Measurements from ENCODE around the gene DIP2C. TPM values are rescaled to one million over a fixed set of nuclear protein-coding genes. Genes with fewer than 3 reads are reported as not detected.

DIP2C gene
- total RNA-seq, 1 donor from 2014 or later = 16.7 TPM

DNA sequence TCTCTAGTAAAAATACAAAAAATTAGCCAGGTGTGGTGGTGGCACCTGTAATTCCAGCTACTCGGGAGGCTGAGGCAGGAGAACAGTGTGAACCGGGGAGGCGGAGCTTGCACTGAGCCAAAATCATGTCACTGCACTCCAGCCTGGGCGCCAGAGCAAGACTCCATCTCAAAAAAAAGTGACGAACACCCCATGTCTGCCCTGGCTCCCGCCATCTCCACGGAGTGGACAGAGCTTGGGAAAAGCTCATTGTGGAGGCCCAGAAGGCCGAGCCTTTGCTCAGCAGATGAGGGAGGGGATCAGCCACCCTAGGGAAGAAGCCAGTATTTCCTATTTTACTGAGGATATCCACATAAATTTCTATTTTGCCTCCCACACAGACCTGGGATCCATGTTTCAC, 136.8 kb downstream of the DIP2C start:
- DNase-seq = no peak

GRCh38 chr10:551373-552252, 137.9 kb downstream of the DIP2C start:
- DNase-seq = no peak

DNA sequence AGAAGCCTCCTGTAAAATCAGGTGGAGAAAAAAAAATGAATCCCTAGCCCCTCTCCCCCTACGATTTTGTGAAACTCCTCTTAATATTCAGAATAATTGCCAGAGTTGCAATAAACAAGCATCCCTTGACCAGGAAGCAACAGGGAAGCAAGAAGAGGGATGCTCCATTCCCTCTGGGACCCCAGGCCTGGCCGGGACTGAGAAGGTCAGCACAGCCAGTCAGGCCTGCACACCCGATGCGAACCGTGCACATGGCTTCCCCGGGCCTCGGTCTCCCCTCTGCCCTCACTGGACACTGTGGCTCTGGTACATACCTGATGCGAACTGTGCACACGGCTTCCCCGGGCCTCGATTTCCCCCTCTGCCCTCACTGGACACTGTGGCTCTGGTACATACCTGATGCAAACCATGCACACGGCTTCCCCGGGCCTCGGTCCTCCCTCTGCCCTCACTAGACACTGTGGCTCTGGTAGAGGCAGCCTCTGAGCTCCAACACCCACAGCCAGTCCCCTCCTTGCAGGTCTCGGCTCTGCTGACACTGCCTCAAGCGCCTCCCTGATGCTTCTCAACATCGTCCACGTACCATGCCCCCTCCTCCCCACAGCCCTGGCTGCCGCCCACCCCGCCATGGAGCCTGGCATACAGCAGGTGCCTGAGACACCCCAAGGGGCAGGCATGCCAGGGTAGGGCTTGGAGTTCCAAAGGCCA, 138.6 kb downstream of the DIP2C start:
- no peak for DNase-seq

DNA sequence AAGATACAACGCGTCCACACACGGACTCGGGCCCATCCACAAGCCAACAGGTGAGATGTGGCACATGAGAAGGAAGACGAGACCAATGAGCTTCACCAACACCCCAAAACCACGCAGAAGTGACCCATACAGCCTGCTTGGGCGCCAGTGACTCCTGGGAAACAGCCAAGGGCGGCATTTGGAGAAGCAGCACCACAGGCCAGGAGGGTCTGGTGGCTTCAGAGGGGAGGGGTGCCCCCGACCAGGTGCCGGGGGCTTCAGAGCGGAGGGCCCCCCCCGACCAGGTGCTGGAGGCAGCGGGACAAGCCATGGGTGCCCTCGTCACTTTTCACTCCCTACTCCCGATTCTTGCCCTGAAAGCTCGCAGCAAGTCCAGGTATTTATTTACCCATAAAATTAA, 140.1 kb downstream of the DIP2C start:
- DNase-seq = no peak

GRCh38 chr10:548238-548901, 141.1 kb downstream of the DIP2C start:
- no peak for DNase-seq

- DNase-seq = no peak
Observed at GRCh38 chr10:547591-548081, 141.8 kb downstream of the DIP2C start.

DNA sequence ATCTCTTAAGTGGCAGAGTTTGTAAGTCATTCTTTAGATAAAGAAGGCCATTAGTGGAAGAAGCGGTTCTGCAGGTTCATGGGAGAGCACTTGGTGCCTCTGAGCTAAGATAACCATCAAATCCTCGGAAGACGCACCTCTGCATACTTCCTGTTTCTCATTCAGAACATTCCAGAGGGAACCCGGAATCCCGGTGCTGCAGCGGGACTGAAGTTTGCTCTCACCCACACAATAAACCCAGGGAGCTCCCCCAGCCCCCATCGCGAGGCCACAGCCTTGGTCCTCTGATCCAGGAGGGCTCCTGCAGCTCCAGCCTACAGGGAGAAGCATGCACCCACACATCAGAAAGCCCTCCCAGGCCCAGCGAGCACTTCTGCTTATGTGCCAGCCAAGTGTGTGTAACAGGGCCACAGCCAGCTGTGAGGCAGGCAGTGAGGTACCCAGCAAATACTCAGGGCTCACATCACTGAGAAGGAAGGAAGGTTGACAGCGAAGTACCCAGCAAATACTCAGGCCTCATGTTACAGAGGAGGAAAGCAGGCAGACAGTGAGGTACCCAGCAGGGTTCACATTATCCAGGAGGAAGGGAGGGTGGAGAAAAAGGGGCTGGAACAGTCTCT, 142.4 kb downstream of the DIP2C start:
- peak; percentile 12 for DNase-seq

GRCh38 chr10:546451-546850, 143.0 kb downstream of the DIP2C start:
- no peak for DNase-seq

- DNase-seq = no peak
Observed at GRCh38 chr10:543862-544822, 145.3 kb downstream of the DIP2C start.

DNA sequence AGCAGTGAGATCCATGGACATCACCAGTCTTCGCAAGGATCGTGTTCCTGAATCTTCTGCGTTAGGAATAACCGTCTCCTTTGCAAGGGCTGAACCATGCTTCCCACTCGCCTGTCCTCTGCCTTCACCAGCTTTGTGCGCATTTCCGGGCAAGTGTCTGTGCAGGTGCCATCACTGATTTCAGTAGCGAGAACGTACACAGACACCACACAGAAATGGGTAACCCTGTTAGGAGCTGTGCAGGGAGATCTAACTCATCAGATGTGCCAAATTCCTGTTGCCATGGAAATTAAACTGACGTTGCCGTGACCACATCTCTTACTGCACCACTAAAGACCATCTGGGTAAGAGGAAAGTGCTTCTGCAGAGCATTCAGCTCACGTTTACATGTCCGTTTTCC, 146.3 kb downstream of the DIP2C start:
- DNase-seq = peak; percentile 8

GRCh38 chr10:541750-542371, 147.6 kb downstream of the DIP2C start:
- no peak for DNase-seq

DNA sequence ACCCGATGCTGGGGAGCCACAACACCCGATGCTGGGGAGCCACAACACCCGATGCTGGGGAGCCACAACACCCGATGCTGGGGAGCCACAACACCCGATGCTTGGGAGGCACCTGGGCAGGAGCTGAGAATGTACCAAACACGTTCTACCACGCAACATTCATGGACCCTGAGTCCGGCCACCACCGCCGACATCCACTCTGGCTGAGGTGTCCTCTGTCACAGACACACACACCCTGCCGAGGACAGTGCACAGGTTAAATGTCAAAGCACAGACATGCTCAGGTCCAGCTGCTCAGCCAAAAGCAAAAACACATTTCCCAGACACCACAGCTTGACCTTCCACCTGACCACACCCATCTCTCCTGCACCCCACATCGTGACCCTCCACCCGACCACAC, 148.4 kb downstream of the DIP2C start:
- no peak for DNase-seq

- no peak for DNase-seq
Observed at GRCh38 chr10:538895-539294, 150.6 kb downstream of the DIP2C start.

DNA sequence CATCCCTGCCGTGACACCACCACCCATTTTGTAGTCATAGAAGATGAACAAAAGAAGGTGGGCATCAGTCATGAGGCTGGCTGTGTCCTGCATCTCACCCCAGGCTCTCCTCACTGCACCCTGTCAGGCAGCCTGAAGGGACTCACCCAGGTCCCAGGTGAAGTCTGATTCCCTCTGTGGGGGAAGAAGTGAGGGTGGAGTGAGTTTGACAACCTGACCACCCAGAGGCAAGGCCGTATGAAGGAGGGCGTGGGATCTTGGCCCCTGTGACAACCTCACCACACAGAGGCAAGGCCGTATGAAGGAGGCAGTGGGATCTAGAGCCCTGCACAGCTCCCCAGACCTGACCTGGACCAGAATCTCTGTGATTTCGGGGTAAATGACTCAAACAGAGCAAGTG, 152.5 kb downstream of the DIP2C start:
- no peak for DNase-seq

DNA sequence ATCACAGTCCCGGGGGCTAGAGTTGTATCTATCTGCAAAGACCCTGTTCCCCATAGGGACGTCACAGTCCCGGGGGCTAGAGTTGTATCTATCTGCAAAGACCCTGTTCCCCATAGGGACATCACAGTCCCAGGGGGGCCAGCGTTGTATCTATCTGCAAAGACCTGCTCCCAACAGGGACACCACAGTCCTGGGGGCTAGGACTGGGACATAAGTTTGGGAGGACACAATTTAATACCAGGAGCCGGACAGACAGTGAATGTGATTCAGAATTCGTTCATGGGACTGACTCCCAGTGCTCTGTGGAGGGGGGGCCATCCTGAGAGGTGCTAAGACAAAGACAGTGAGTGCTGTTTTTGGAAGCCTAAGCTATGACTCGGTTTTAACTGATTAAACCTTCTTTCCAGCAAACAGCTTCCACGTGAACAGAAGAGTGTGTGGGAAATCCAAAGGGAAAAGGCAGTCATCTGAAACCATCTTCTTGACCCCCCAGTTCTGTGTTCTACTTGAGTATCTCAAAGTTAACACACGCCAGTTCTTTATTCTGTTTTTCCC, 153.0 kb downstream of the DIP2C start:
- no peak for DNase-seq

- DNase-seq = no peak
Observed at GRCh38 chr10:535952-536351, 153.5 kb downstream of the DIP2C start.

DNA sequence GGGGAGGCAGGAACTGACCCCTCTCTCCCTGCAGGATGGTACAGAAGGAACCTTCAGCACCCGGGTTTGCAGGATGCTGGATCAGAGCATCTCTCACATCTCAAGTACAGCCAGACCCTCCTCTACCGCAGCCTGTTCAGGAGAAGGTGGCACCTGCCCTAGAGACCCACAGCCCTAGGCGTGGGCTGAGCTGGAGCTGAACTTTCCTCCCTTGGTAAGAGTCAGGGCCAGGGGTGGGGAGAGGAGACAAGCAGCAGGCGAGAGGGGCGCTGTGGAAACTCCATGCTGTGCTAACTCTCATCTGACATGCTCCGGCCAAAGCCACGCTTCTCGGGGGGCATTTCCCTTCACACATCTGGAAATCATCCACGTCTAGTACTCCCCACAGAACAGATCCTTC, 154.4 kb downstream of the DIP2C start:
- no peak for DNase-seq

GRCh38 chr10:534047-534566, 155.4 kb downstream of the DIP2C start:
- no peak for DNase-seq

DNA sequence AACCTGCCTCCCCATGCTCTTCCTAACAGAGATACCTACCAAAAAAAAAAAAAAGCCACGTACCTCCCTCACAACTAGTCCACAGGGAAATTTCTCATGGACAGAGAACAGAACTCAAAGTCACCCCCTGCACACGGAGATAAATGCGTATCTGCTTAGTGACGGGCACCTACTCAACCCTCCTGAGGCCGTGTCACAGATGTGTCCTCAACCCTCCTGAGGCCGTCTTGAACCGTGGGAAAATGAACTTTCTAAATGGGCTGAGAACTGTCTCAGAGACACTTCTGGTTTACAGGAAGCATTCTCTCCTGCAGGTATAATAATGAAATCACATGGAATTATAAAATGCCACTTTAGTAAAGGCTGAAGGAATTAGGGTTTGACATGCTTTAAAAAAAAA, 155.9 kb downstream of the DIP2C start:
- DNase-seq = no peak

- no peak for DNase-seq
Observed at GRCh38 chr10:533186-533585, 156.3 kb downstream of the DIP2C start.
